Lower leg skin (tissue), 3 donors: ENCODE measurements around the gene LMTK2.

ENCODE experiments used
- CTCF ChIP-seq, 3 donors: fragments of 450-650 bp; IDR thresholded peaks; one replicate each; pipeline ENCODE4 v1.5.1; 2016; ENCODE audit warnings: antibody characterized with exemption in 3 of 3, mild to moderate bottlenecking in 3 of 3, moderate library complexity in 2 of 3
- POLR2A ChIP-seq, 2 donors: fragments of 450-650 bp; IDR thresholded peaks; one replicate each; pipeline ENCODE4 v1.6.1; 2016 to 2017; ENCODE audit warnings: antibody characterized with exemption in 2 of 2, mild to moderate bottlenecking in 1 of 2, moderate library complexity in 1 of 2

GRCh38 chr7:98205162-98205845, 98.6 kb downstream of the LMTK2 start:
- TF ChIP-seq CTCF (IDR thresholded peaks at IDR 0.05) (no peak), POLR2A (IDR thresholded peaks at IDR 0.05) (no peak)
